HL-60 (cell line): ENCODE data around the gene EXOC6B.

Experiments used
- DNase-seq, 2 experiments: peaks; one replicate each; pipeline ENCODE4 v3.0.0-alpha.2; 2010 to 2020; ENCODE audit warnings: low read depth in 1 of 2, low spot score in 1 of 2
- H3K27ac ChIP-seq: fragments of 250-450 bp; sonication (Bioruptor Pico); replicated peaks from 2 replicates; pipeline ENCODE4 v1.5.1; 2020; ENCODE audit warnings: mild to moderate bottlenecking, moderate library complexity
- H3K27me3 ChIP-seq: fragments of 250-450 bp; sonication (Bioruptor Pico); 2 replicates; pipeline ENCODE4 v1.5.1; 2021; ENCODE audit warnings: mild to moderate bottlenecking, moderate library complexity; ENCODE audit not compliant: insufficient read depth, poor library complexity, severe bottlenecking
- H3K4me3 ChIP-seq: replicated peaks from 2 replicates; pipeline ENCODE4 v1.5.1; 2011; ENCODE audit warnings: mild to moderate bottlenecking, control low read depth, low read length; ENCODE audit not compliant: insufficient read depth
- GABPA ChIP-seq: IDR thresholded peaks from 2 replicates; pipeline ENCODE4 v1.6.1; 2012; ENCODE audit warnings: low read depth
- POLR2AphosphoS5 ChIP-seq: IDR thresholded peaks from 2 replicates; pipeline ENCODE4 v1.6.1; 2012; ENCODE audit warnings: low read depth
- REST ChIP-seq: IDR thresholded peaks from 2 replicates; pipeline ENCODE4 v1.6.1; 2012; ENCODE audit warnings: low read depth; ENCODE audit not compliant: insufficient replicate concordance
- SPI1 ChIP-seq: IDR thresholded peaks from 2 replicates; pipeline ENCODE4 v1.6.1; 2012; ENCODE audit warnings: low read depth, mild to moderate bottlenecking, borderline replicate concordance
- TF ChIP-seq, protein P1 (sequence below): IDR thresholded peaks from one replicate; pipeline ENCODE4 v1.5.1; 2011; ENCODE audit warnings: low read length, control low read depth, inconsistent platforms; ENCODE audit not compliant: insufficient read depth

EXOC6B gene

DNA sequence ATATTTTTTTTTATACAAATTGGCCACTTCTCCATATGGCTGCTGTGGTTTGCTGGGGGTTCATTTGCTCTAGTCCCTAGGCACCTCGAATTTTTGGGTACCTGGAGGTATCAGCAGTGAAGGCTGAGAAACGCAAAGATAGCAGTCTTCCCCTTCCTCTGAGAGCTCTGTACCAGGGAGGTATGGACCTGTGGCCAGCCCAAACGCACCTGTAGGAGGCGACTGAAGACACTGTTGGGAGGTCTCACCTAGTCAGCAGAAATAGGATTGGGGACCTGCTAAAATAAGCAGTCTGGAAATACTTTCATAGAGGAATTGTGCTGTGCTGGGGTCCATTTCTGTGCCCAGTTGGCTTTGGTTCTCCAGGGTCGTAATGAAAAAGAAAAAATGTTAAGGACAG lies 385.9 kb downstream of the EXOC6B start:
- Histone ChIP-seq H3K27ac (no peak overlapping the region), H3K27me3 (peaks cover 2% of the 10 kb centered on the region), H3K4me3 (no peak overlapping the region)
- DNase-seq, result no peak
- TF ChIP-seq SPI1 (no peak), GABPA (no peak), POLR2AphosphoS5 (no peak), REST (no peak)
- TF ChIP-seq, protein P1, sequence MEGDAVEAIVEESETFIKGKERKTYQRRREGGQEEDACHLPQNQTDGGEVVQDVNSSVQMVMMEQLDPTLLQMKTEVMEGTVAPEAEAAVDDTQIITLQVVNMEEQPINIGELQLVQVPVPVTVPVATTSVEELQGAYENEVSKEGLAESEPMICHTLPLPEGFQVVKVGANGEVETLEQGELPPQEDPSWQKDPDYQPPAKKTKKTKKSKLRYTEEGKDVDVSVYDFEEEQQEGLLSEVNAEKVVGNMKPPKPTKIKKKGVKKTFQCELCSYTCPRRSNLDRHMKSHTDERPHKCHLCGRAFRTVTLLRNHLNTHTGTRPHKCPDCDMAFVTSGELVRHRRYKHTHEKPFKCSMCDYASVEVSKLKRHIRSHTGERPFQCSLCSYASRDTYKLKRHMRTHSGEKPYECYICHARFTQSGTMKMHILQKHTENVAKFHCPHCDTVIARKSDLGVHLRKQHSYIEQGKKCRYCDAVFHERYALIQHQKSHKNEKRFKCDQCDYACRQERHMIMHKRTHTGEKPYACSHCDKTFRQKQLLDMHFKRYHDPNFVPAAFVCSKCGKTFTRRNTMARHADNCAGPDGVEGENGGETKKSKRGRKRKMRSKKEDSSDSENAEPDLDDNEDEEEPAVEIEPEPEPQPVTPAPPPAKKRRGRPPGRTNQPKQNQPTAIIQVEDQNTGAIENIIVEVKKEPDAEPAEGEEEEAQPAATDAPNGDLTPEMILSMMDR, result no peak

DNA sequence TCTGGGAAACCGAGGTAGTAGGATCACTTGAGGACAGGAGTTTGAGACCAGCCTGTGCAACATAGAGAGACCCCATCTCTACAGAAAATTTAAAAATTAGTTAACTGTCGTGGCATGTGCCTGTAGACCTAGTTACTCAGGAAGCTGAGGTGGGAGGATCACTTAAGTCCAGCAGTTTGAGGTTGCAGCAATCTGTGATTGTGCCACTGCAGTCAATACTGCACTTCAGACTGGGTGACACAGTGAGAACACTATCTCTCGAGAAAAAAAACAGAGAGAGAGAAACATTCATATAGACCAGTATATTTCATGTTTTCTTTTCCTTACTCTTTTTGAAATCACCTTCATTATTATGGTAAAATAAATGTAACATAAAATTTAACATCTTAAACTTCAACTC lies 387.5 kb downstream of the EXOC6B start:
- peaks cover 2% of the 10 kb centered on the region for H3K27me3 ChIP-seq
- DNase-seq, result no peak
- TF ChIP-seq SPI1, result no peak
- TF ChIP-seq, protein P1, result no peak
- no peak for TF ChIP-seq POLR2AphosphoS5
- TF ChIP-seq REST, result no peak
- TF ChIP-seq GABPA, result no peak
- no peak overlapping the region for H3K27ac ChIP-seq
- H3K4me3 ChIP-seq, result no peak overlapping the region

DNA sequence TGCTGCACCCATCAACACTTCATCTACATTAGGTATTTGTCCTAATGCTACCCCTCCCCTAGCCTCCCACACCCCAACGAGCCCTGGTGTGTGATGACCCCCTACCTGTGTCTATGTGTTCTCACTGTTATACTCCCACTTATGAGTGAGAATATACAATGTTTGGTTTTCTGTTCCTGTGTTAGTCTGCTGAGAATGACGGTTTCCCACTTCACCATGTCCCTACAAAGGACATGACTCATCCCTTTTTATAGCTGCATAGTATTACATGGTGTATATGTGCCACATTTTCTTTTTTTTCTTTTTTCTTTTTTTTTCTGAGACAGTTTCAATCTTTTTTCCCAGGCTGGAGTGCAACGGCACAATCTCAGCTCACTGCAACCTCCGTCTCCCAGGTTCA lies 394.1 kb downstream of the EXOC6B start:
- Histone ChIP-seq H3K4me3 (no peak overlapping the region), H3K27me3 (no peaks in the 10 kb centered on the region), H3K27ac (no peak overlapping the region)
- TF ChIP-seq REST (no peak), SPI1 (no peak), GABPA (no peak), POLR2AphosphoS5 (no peak)
- TF ChIP-seq, protein P1, result no peak
- no peak for DNase-seq
